Inferior parietal cortex (tissue), 1 donor: ENCODE results near the gene MAN2C1.
"Not testable (repeated sequence)": the region's sequence is repeated elsewhere in the genome, so short reads cannot be mapped to it uniquely, and the experiment has no call there.

ENCODE experiments used
- DNase-seq: peaks from one replicate; pipeline ENCODE4 v3.0.0-alpha.2; 2016; ENCODE audit errors: extremely low spot score

Gene MAN2C1

DNA sequence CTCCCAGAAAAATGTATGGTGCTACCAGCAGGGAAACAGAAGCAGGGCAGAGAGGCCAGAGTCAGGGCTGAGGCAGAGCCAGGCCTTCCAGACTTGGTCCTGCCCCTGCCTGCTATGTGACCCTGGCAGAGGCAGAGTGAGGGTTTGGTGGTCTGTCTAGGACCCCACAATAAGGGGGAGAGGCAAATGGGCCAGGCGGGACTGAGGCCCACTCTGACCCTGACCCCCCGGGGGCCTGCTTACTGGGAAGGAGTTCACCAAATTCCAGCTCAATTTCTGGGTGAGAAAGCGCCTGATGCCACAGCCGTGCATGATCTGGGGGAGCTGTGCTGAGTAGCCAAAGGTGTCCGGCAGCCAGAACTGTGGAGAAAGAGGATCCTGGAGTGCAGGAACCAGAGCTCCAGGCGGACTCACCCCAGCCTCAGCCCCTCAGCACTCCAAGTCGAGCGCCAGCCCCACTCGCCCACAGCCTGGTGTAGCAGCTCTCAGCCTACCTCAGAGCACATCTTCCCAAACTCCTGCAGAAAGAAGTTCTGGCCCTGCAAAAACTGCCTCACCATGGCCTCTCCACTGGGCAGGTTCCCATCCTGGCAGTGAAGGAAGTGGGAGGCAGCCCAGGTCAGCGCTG lies 6.9 kb downstream of the MAN2C1 start:
- no peak for DNase-seq

DNA sequence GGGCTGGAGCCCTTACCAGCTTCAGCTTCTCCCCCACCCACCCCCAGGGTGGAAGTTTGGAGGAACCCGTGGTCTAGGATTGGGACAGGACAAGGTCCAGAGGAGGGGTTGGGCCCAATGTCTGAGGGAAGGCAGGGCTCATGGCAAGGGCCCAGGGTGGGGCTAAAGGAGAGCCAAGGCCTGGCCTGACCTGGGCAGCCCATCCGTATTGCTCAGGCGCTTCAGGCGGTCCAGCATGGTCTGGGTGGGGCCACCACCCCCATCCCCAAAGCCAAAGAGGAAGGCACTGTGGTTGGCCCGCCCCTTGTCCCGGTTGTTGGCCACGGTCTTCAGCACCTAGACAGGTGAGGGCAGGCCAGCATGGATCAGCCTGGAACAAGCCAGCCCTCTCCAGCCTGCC lies 7.6 kb downstream of the MAN2C1 start:
- DNase-seq: no peak

DNA sequence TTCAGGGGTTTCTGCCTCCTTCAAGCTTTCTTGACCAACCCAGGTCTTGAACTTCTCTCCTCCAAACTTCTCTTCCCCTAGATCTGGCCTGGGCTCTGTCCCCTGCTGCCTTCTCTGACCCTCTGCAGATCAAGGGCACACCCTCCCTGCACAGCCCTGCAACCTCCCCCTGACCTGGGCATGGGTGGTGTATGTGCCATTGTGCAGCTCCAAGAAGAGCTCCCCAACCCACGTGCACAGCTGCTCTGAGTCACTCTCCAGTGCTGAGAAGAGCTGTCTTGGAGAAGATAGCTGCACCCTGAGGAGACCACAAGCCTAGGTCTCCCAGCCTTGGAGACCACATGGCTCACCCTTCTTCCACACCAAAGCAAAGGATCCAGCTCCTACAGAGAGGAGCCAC lies 8.0 kb downstream of the MAN2C1 start:
- no peak for DNase-seq

DNA sequence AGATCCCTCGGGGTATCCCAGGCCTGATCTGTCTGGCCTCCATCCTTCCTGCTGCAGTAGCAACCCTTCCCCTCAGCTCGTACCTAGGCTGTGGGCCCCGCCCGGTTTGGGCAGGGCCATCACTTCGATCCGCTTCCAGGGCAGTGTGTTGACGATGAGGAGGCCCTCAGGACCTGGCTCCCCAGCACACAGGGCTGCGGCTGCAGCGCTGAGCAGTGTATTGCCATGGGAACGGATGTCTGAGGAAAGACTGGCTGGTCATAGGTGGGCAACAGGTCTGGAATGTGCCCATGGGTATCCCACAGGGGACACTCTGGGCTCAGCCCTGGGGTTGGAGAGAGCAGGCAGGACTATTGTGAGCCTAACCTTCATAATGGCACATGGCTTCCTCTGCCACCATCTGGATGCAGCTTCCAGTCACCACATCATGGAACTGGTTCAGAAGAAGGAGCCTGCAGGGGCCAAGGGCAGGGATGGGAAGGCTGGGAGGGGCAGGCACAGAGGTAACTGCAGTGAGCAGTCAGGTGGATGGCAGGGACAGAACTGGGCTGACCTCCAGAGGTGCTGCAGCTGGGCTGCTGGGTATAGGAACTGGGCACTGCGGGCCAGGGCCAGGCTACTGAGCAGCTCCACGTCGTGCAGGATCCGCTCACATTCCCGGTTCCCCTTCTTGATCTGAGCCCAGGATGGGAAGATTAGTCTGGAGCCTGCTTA lies 8.7 kb downstream of the MAN2C1 start:
- DNase-seq: no peak

DNA sequence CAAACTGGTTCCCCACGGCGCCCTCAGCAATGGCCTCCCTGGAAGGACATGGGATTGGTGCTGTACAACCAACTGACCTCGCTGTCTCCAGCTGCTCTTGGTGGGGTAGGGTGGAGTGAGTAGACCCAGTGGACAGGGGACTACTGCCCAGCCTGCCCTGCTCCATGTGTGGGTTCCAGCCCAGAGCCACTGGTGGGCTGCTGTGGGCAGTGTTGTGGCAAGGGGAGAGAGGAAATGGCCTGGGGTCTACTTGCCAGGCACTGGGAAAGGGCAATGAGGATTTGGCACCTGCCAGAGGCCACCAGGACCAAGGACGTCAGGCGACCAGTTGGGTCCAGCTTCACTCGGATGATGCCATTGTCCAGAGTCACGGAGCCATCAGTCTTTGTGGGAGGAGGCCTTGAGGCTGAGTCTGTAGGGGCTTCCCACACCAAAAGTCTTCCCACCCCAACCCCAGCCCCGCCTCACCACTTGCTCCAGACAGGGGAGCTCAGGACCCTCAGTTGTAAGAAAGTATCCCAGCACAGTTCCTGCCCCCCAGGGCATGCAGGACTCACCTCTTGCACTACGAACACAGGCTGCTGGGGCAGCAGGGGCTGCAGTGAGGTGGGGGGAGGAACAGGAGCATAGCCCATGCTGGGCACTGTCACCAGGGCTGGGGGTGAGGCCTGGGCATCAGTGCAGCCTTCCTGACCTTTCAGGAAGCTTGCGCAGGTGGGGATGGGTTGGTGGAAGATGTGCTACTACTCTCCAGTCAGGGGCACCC lies 9.5 kb downstream of the MAN2C1 start:
- no peak for DNase-seq

DNA sequence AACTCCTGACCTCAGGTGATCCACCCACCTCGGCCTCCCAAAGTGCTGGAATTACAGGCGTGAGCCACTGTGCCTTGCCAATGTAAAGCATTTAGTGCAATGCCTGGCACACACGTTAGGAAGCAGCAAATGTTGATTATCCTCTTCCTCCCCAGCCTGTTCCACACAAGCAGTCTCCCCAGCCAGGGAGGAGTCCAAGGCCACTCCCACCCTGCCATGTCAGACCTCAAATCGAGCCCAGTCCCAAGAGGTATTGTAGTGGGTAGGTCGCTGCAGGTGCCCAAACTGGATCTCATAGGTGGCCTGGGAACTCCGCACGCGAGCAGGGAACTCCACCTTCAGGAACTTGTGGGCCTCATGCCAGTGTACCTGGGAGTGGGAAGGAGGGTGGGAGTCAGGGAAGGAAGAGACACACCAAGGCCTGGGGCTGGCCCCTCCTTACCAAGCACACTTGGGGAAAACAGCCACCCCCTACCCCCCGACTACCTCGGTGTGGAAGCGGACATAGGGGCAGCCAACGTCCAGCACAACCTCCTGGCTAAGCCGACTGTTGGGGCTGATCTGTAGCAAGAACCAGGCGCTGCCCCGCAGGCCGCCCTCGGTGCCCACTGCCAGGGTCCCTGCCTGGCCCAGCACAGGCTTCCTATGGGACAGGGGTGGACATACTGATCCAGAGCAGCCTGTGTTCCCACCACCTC lies 10.3 kb downstream of the MAN2C1 start:
- no peak for DNase-seq

DNA sequence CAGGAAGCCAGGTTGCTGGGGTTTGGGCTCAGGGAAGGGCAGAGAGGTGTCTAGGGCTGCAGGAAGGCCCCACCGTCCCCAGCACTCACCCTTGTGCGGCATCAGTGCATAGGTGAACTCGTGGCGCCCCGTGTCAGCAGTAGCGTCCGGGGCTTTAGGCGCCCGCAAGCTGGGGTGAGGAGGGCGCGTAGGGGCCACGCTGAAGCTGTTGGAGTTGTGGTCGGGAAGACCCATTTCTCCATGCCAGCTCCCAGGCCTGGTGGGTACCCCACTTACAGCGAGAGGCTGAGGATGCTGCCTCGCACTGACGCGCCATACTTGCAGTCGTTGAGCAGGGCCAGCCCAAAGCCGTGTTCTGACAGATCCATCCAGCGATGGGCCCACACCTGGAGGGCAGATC lies 11.9 kb downstream of the MAN2C1 start:
- DNase-seq: no peak

DNA sequence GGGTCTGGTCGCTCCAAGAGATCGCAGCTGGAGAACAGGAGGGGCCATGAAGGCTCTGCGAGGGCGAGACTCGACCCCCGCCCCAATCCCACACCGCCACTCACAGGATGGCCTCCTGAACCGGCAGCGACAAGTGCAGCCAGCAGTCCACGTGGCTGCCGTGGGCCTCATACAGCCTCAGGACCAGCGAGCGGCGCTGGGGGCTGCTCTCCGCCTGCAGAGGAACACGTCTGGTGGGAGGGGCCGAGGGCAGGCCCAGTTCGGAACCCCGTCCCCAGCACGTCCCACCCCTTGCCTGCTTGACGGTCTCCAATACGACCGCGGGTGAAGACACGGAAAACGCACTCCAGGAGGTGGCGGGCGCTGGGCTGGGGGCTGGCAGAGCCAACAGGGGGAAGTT lies 12.4 kb downstream of the MAN2C1 start:
- DNase-seq: no peak

DNA sequence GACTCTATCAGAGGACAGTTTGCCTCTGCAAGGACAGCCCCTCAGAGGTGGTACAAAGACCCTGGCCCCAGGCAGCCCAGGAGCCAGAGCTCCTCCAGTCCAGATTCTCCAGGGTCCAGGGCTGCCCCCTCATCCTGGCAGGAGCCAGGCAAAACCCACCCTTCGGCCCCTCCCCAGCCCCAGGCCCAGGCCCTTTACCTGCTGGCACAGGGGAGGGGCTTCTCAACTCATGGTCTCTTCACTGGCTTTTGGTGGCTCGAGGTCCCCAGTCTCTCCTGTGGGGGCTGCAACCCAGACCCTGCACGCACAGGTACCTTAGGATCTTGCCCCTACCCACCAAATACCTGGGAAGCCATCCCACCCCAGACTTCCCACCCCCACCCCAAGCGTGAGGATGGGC lies 13.0 kb downstream of the MAN2C1 start:
- no peak for DNase-seq

DNA sequence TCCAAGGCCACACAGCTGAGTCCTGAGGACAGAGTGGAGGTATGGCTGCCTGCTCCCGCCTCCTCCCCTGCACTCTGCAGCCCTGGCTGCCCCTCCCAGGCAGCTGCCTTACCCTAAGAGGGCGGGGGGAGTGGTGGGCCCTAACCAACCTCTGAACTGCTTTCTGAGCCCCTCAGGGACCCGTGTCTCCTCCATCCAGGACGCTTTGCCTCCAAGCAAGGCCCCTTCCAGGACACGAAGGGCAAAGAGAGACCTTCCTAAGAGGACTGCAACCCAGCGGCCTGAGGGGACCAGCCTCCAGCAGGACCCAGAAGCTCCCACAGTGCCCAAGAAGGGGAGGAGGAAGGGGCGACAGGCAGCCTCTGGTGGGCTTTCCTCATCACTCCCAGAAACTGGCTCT lies 14.0 kb downstream of the MAN2C1 start:
- DNase-seq: no peak

DNA sequence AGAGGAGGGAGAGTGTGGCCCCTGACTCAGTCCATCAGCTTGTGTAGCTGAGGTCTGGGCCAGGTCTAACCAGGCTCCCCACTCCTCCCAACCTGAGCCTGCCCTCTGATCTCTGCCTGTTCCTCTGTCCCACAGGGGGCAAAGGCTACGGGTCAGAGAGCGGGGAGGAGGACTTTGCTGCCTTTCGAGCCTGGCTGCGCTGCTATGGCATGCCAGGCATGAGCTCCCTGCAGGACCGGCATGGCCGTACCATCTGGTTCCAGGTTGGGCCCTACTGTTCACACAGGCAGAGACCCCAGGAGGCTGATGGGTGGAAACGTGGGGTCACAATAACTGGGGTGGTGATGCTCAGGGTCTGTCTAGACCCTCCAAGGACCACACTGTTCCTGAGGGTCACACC lies 14.8 kb downstream of the MAN2C1 start:
- DNase-seq: no peak

DNA sequence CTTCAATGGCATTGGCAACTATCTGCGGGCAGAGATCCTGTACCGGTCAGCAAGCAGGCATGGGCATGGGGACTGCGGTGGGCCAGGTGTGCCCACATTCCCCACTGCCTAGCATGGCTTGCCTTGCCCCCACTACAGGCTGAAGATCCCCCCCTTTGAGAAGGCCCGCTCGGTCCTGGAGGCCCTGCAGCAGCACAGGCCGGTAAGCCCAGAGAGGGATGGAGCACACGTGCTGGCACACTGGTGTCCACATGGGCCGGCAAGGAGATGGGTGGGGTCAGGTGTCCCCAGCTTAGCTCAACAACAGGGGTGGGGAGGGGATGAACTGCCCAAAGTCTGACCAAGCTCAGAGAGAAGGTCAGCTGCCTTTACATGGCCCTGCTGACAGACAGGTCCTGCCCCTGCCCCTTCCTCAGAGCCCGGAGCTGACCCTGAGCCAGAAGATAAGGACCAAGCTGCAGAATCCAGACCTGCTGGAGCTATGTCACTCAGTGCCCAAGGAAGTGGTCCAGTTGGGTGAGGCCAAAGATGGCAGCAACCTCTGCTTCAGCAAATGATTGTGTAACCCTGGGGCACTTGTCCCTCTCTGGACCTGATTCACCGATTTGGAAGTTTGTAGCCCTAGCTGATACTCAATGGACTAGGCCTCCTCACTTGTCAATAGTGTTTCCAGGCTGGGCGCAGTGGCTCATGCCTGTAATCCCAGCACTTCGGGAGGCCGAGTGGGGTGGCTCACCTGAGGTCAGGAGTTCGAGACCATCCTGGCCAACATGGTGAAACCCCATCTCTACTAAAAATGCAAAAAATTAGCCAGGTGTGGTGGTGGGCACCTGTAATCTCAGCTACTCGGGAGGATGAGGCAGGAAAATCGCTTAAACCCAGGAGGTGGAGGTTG lies 16.0 kb downstream of the MAN2C1 start:
- DNase-seq: no peak

DNA sequence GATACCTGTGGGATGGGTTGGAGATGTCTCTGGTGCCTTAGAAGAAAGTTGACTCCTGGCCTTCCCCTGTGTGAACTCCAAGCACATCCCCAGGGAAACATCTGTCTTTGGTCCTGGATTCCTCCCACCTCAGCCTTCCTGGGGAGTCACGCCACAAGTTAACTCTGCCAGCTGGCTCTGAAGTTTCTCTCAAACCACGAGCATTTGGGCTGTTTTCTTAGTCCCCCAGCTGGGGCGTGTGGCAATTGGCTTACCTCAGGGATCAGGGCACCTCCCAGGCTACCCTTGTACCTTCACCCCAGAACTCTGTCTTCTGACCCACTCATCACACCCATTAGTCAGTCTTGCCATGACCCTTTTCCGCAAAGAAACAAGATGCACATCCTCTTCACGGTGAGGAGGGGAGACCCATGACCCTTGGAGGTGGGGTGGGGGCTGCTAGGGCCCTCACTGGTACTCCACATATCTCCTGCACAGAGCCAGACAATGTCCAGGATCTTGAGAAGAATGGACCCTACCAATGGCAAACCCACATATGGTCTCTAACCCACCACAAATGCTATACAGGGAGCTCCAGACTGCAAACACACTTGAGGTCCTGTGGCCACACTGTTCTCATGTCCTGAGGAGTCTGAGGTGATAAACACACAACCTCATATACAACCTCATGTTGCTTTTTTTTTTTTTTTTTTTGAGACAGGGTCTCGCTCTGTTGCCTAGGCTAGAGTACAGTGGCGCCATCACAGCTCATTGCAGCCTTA lies 17.6 kb downstream of the MAN2C1 start:
- DNase-seq: no peak

DNA sequence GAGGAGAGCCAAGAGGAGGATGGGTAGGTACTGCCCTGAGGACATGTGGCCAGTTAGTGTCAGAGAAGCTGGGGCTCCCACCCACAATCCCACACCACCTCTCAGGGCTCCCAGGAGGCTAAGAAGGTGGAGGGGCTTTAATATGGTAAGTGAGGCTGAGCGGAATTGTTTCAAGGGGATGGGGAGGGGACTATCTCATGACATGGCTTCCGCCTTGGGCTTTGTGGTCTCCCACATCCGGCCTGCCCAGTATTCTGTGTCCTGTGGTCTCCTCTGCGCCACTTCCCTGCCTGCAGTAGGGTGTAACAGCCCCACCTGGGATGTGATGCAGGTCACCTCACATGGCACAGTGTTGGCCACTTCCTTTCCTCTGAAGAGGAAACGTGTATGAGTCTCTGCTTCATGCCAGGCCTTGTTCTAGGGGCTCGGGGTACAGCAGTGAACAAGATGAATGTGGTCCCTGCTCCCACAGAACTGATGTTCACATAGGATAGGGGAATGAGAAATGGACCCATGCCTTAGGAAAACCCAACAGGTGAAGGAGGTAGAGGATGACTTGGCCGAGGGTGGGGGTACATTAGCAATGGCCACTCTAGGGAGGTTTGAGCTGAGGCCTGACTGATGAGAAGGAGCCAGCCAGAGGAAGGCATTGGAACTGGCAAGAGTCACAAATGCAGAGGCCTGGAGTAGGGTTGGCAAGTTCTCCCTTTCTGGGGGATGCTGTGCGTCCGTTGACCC lies 18.4 kb downstream of the MAN2C1 start:
- DNase-seq: no peak

DNA sequence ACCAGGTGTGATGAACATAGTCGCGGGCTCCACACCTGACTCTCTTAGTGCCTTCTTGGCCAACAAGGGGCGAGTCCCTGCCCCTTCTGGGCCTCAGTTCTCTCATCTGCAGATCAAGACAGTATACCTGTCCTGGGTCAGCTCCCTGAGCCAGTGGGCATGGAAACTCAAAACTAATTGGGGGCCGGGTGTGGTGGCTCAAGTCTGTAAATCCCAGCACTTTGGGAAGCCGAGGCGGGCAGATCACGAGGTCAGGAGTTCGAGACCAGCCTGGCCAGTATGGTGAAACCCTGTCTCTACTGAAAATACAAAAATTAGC lies 19.1 kb downstream of the MAN2C1 start:
- not testable (repeated sequence) for DNase-seq

DNA sequence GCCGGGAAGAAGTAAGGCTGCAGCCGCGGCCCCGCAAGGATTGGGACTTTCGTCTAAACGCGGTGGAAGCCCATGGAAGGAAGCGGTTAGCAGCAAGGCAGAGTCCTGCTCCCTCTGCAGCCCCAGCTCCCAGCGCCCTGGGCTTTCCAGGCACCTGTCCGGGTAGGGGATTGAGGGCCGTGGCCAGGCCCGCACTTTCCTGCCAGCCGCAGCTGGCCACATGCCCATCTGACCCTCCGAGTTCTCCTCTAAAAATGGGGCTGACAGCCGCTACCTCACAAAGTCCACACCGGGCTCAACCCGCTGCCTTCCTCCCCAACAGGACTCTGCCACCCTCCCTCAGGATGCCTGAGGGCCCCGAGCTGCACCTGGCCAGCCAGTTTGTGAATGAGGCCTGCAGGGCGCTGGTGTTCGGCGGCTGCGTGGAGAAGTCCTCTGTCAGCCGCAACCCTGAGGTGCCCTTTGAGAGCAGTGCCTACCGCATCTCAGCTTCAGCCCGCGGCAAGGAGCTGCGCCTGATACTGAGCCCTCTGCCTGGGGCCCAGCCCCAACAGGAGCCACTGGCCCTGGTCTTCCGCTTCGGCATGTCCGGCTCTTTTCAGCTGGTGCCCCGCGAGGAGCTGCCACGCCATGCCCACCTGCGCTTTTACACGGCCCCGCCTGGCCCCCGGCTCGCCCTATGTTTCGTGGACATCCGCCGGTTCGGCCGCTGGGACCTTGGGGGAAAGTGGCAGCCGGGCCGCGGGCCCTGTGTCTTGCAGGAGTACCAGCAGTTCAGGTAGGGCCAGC lies 19.7 kb downstream of the MAN2C1 start:
- no peak for DNase-seq

DNA sequence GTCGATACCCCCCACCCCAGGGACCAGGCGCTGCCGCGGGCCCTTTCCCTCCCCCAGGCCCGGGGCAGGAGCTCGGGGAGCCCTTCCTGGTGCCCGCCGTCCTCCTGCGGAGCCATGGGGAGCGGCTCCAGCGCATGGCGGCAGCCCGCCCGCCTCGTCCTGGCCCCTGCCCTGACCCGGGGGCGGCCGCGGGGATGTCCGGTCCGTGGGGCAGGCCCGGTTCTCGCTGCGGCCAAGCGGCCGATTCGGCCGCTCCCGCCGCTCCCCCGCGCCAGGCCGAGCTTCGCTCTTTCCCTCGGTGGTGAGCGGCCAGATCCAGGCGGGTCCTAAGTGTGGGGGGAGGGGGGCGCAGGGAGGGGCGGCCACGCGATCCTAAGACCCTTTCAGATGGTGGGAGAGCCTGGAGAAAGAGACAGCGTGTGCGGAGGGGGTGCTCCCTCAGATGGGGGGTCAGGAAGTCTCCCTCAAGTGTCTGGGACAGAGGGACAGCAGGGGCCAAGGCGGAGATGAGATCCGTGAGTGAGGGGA lies 20.3 kb downstream of the MAN2C1 start:
- no peak for DNase-seq

DNA sequence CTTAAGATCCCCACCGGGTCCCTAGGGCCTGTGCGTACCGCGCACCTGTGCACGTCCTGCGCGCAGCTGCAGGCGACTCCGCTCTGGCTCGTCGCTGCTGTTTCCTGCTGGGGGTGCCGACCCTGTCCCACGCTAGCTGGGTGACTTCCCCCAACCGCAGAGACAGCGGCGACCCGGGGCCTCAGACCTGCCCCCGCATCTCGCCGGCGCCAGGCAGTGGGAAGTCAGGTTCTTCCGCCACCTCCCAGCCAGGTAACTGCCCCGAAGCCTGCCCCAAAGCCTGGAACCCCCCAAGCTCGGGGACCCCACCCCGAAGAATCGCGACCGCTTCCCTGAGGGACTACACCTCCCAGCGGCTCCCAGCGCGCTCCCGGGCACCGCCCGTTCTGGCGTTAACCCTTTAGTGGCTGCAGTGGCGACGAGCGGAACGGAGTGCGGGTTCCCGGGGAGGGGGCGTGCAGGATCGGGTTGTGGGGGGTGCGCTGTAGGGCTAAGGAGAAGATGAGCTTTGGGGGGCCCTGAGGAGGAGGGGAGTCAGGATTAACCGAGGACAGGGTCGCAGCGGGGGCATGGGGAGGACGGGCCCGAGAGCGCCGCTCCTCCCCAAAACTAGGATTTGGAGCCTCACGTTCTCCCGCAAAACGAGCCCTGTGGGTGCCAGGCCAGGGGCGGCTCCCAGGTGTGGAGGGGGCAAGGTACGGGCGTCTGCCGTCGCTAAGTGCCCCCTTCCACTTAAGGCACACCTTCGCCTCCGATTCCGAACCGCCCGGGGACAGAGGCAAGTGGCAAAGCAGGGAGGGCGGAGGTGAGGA lies 21.0 kb downstream of the MAN2C1 start:
- DNase-seq: peak; percentile 54
